ENCODE results near the gene ATAD3C. TPM values are rescaled to one million over a fixed set of nuclear protein-coding genes. Genes with fewer than 3 reads are reported as not detected.

ATAD3C gene
- total and polyA plus RNA-seq, 2 of the 8 experiments (the other 6 are each of a cell fraction or from before 2014, with no cell fraction given) = 2.0 to 2.7 TPM

GRCh38 chr1:1402072-1402900, 47.2 kb upstream of the ATAD3C start (continued):
- TF ChIP-seq GTF2F1 (IDR thresholded peaks at IDR 0.05; ENCODE audit: borderline replicate concordance, low read depth, low read length) = no peak
- TF ChIP-seq SIRT6 (IDR thresholded peaks at IDR 0.05; ENCODE audit: low read length) = no peak
- TF ChIP-seq SIN3A (conservative IDR thresholded peaks at IDR 0.05 in 1 of 2, IDR thresholded peaks at IDR 0.05 in 1 of 2; ENCODE audit: low read depth in 1 of 2, low read length in 2 of 2) = peak in 1 of 2 experiments; percentile 69; a peak in 1 of 4 replicates
- no peak for TF ChIP-seq SP2 (IDR thresholded peaks at IDR 0.05; ENCODE audit: low read length)
- TF ChIP-seq SUZ12 (IDR thresholded peaks at IDR 0.05; ENCODE audit: low read length) = no peak
- TF ChIP-seq SRF (IDR thresholded peaks at IDR 0.05; ENCODE audit: low read depth, low read length) = no peak
- no peak for TF ChIP-seq ASH2L (IDR thresholded peaks at IDR 0.05; ENCODE audit: low read length)
- TF ChIP-seq CBX8 (IDR thresholded peaks at IDR 0.05; ENCODE audit: borderline replicate concordance, low read depth, low read length) = no peak
- no peak for TF ChIP-seq CHD1 (IDR thresholded peaks at IDR 0.05; ENCODE audit: low read depth, low read length)
- TF ChIP-seq CREB1 (IDR thresholded peaks at IDR 0.05) = peak; percentile 22; the same call in 1 of the 2 replicates
- TF ChIP-seq NRF1 (IDR thresholded peaks at IDR 0.05; ENCODE audit: low read depth, low read length) = no peak
- peak; percentile 45 to 57 for TF ChIP-seq RAD21 (IDR thresholded peaks at IDR 0.05 in 1 of 2, conservative IDR thresholded peaks at IDR 0.05 in 1 of 2; ENCODE audit: low read depth in 2 of 2, low read length in 2 of 2)
- peak; percentile 74 for TF ChIP-seq CHD2 (IDR thresholded peaks at IDR 0.05; ENCODE audit: low read length)
- TF ChIP-seq MAFK (IDR thresholded peaks at IDR 0.05; ENCODE audit: low read depth, low read length) = no peak

Measured in H1 (cell line).